ENCODE data around the gene PIGM. TPM values are rescaled to one million over a fixed set of nuclear protein-coding genes. Genes with fewer than 3 reads are reported as not detected.

The PIGM gene
- total and polyA plus RNA-seq, 2 experiments from 2014 or later: 5.0 TPM

- H3K27ac Mint-ChIP-seq: no peak overlapping the region
- TF ChIP-seq ETS1 (IDR thresholded peaks at IDR 0.05) (no peak), CREB1 (CRISPR knock-in tag; IDR thresholded peaks at IDR 0.05; ENCODE audit: low read depth) (no peak), NANOG (IDR thresholded peaks at IDR 0.05; ENCODE audit: borderline replicate concordance) (no peak)
- TF ChIP-seq, protein P1, sequence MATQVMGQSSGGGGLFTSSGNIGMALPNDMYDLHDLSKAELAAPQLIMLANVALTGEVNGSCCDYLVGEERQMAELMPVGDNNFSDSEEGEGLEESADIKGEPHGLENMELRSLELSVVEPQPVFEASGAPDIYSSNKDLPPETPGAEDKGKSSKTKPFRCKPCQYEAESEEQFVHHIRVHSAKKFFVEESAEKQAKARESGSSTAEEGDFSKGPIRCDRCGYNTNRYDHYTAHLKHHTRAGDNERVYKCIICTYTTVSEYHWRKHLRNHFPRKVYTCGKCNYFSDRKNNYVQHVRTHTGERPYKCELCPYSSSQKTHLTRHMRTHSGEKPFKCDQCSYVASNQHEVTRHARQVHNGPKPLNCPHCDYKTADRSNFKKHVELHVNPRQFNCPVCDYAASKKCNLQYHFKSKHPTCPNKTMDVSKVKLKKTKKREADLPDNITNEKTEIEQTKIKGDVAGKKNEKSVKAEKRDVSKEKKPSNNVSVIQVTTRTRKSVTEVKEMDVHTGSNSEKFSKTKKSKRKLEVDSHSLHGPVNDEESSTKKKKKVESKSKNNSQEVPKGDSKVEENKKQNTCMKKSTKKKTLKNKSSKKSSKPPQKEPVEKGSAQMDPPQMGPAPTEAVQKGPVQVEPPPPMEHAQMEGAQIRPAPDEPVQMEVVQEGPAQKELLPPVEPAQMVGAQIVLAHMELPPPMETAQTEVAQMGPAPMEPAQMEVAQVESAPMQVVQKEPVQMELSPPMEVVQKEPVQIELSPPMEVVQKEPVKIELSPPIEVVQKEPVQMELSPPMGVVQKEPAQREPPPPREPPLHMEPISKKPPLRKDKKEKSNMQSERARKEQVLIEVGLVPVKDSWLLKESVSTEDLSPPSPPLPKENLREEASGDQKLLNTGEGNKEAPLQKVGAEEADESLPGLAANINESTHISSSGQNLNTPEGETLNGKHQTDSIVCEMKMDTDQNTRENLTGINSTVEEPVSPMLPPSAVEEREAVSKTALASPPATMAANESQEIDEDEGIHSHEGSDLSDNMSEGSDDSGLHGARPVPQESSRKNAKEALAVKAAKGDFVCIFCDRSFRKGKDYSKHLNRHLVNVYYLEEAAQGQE (IDR thresholded peaks at IDR 0.05; ENCODE audit: unreplicated experiment): no peak
- Histone ChIP-seq H3K4me2 (no peak overlapping the region), H3K36me3 (ENCODE audit: insufficient read depth) (no peaks in the 10 kb centered on the region), H3K4me1 (ENCODE audit: insufficient read depth) (peaks cover 5% of the 10 kb centered on the region; the same call in 1 of the 2 replicates), H3K79me2 (replicated peaks; ENCODE audit: insufficient read depth) (no peaks in the 10 kb centered on the region), H3K4me3 (no peak overlapping the region), H3F3A (replicated peaks; ENCODE audit: low read depth) (no peaks in the 10 kb centered on the region), H3K9me2 (ENCODE audit: insufficient read depth) (no peaks in the 10 kb centered on the region), H4K20me1 (replicated peaks; ENCODE audit: insufficient read depth) (no peaks in the 10 kb centered on the region), H3K27ac (ENCODE audit: low read depth) (no peak overlapping the region), H3K27me3 (ENCODE audit: insufficient read depth) (no peaks in the 10 kb centered on the region), H2AFZ (no peak overlapping the region)
- ATAC-seq: no peak
- peaks cover 12% of the 10 kb centered on the region for H3K4me1 Mint-ChIP-seq
- H3K36me3 Mint-ChIP-seq (ENCODE audit: low read depth): no peaks in the 10 kb centered on the region
- no peak overlapping the region for H3K4me3 Mint-ChIP-seq
- DNase-seq (ENCODE audit: low spot score): no peak
- peaks cover 2% of the 10 kb centered on the region for H3K27me3 Mint-ChIP-seq (ENCODE audit: insufficient read depth, low read depth, poor library complexity)
- no peaks in the 10 kb centered on the region for H3K9me3 Mint-ChIP-seq
Observed at GRCh38 chr1:159985473-159985872, 46.3 kb downstream of the PIGM start.

- Histone ChIP-seq H3K27ac (ENCODE audit: low read depth) (no peak overlapping the region), H3K9me2 (ENCODE audit: insufficient read depth) (no peaks in the 10 kb centered on the region), H3K36me3 (ENCODE audit: insufficient read depth) (no peaks in the 10 kb centered on the region), H3K4me3 (no peak overlapping the region), H3K4me2 (no peak overlapping the region), H3K4me1 (ENCODE audit: insufficient read depth) (no peaks in the 10 kb centered on the region), H3K79me2 (replicated peaks; ENCODE audit: insufficient read depth) (no peaks in the 10 kb centered on the region), H3F3A (replicated peaks; ENCODE audit: low read depth) (no peaks in the 10 kb centered on the region), H3K27me3 (ENCODE audit: insufficient read depth) (no peaks in the 10 kb centered on the region), H4K20me1 (replicated peaks; ENCODE audit: insufficient read depth) (no peaks in the 10 kb centered on the region), H2AFZ (no peak overlapping the region; the same call in 1 of the 2 replicates)
- Mint-ChIP-seq H3K27me3 (ENCODE audit: insufficient read depth, low read depth, poor library complexity) (peaks cover 2% of the 10 kb centered on the region), H3K9me3 (no peaks in the 10 kb centered on the region), H3K27ac (no peak overlapping the region), H3K4me3 (no peak overlapping the region), H3K36me3 (ENCODE audit: low read depth) (no peaks in the 10 kb centered on the region), H3K4me1 (peaks cover 5% of the 10 kb centered on the region)
- DNase-seq (ENCODE audit: low spot score): no peak
- ATAC-seq: no peak
- TF ChIP-seq, protein P1 (IDR thresholded peaks at IDR 0.05; ENCODE audit: unreplicated experiment): no peak
- no peak for TF ChIP-seq ETS1 (IDR thresholded peaks at IDR 0.05)
- TF ChIP-seq JUNB (IDR thresholded peaks at IDR 0.05; ENCODE audit: unreplicated experiment): no peak
- no peak for TF ChIP-seq ZNF331 (CRISPR knock-in tag; IDR thresholded peaks at IDR 0.05; ENCODE audit: low read depth)
- no peak for TF ChIP-seq EZH2phosphoT487 (IDR thresholded peaks at IDR 0.05; ENCODE audit: unreplicated experiment)
- no peak for TF ChIP-seq EZH2 (IDR thresholded peaks at IDR 0.05; ENCODE audit: low read depth, unreplicated experiment)
- TF ChIP-seq, protein P2, sequence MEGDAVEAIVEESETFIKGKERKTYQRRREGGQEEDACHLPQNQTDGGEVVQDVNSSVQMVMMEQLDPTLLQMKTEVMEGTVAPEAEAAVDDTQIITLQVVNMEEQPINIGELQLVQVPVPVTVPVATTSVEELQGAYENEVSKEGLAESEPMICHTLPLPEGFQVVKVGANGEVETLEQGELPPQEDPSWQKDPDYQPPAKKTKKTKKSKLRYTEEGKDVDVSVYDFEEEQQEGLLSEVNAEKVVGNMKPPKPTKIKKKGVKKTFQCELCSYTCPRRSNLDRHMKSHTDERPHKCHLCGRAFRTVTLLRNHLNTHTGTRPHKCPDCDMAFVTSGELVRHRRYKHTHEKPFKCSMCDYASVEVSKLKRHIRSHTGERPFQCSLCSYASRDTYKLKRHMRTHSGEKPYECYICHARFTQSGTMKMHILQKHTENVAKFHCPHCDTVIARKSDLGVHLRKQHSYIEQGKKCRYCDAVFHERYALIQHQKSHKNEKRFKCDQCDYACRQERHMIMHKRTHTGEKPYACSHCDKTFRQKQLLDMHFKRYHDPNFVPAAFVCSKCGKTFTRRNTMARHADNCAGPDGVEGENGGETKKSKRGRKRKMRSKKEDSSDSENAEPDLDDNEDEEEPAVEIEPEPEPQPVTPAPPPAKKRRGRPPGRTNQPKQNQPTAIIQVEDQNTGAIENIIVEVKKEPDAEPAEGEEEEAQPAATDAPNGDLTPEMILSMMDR (conservative IDR thresholded peaks at IDR 0.05; ENCODE audit: low read depth in 2 of 2): no peak
- no peak for TF ChIP-seq NANOG (IDR thresholded peaks at IDR 0.05; ENCODE audit: borderline replicate concordance)
- TF ChIP-seq CREB1 (CRISPR knock-in tag; IDR thresholded peaks at IDR 0.05; ENCODE audit: low read depth): no peak
- TF ChIP-seq STAT1 (IDR thresholded peaks at IDR 0.05; ENCODE audit: unreplicated experiment): no peak
- no peak for TF ChIP-seq ZNF114 (CRISPR knock-in tag; IDR thresholded peaks at IDR 0.05)
- no peak for TF ChIP-seq POLR2AphosphoS5 (IDR thresholded peaks at IDR 0.05; ENCODE audit: low read depth)
Observed at GRCh38 chr1:159983681-159984080, 48.1 kb downstream of the PIGM start.

All from GM23338 (cell line).